GM12891 (cell line): Measurements from ENCODE around the gene IL27RA.

Experiments used
- PAX5 ChIP-seq: IDR thresholded peaks from 2 replicates; pipeline ENCODE4 v1.6.1; 2011; ENCODE audit warnings: low read length, moderate library complexity, mild to moderate bottlenecking; ENCODE audit not compliant: insufficient read depth, severe bottlenecking
- POLR2A ChIP-seq: IDR thresholded peaks from 2 replicates; pipeline ENCODE4 v1.6.1; 2011; ENCODE audit warnings: low read depth, low read length, control low read depth
- POLR2AphosphoS5 ChIP-seq: IDR thresholded peaks from 2 replicates; pipeline ENCODE4 v1.6.1; 2011; ENCODE audit warnings: low read depth, low read length, control low read depth
- POU2F2 ChIP-seq: IDR thresholded peaks from 2 replicates; pipeline ENCODE4 v1.6.1; 2011; ENCODE audit warnings: low read depth, mild to moderate bottlenecking, control low read depth, low read length, moderate library complexity
- SPI1 ChIP-seq: IDR thresholded peaks from 2 replicates; pipeline ENCODE4 v1.6.1; 2011; ENCODE audit warnings: low read depth, low read length, control low read depth

GRCh38 chr19:13983213-13983889 lies 48.2 kb upstream of the IL27RA start:
- no peak for TF ChIP-seq POLR2AphosphoS5
- TF ChIP-seq POLR2A = no peak
- no peak for TF ChIP-seq SPI1
- TF ChIP-seq POU2F2 = no peak
- TF ChIP-seq PAX5 = no peak
